Activated T-cell treated with anti-CD3 and anti-CD28 coated beads, Interleukin-2, amount 50 U/mL, for 48 hours (primary cell): ENCODE data around the gene GRIK5.

Source experiments
- DNase-seq, 2 experiments: peaks; one replicate each; pipeline ENCODE4 v3.0.0-alpha.2; 2020

GRIK5 gene

DNA sequence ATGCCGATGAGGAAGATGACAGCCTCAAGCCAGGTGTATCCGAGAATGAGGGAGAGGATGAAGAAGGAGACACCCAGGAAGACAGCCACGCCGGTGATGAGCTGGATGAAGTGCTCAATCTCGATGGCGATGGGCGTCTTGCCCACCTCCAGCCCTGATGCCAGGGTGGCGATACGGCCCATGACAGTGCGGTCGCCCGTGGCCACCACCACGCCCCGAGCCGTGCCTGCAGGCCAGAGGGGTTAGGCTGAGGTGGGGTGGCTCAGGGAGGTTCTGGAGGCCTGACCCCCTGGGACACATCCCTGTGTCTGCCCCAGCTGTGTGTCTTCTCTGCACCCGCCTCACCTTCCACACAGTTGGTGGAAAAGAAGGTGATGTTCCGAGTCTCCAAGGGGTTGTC lies 85.0 kb downstream of the GRIK5 start:
- DNase-seq: no peak

DNA sequence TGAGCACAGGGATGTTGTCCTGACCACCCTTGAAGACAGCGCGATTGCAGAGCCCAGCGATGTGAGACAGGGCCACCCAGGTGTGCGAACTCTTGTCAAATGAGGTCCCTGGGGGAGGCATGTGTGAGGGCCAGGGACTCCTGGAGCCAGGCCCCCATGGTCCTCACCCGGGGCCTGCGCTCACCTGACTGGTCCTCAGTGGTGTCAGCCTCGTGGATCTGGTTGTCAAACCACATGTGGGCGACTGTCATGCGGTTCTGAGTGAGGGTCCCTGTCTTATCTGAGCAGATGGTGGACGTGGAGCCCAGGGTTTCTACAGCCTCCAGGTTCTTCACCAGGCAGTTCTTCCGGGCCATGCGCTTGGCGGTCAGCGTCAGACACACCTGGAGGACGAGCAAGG lies 88.3 kb downstream of the GRIK5 start:
- DNase-seq: no peak

DNA sequence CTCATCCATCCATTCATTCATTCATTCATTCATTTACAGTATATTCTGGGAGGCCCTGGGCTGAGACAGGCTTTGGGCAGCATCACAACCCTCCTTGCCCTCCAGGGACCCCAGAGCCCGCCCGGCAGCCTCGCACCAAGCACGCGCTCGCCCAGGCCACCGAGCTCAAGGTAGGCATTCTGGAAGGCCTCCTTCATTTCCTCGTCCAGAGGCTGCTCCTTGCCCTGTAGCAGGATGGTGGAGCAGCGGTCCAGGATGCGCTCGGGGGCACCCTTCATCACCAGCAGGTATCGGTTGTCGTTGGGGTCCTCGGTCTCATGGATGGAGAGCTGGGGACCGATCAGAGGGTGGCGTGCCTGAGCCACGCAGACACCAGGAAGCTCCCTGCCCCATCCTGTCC lies 91.5 kb downstream of the GRIK5 start:
- no peak for DNase-seq

DNA sequence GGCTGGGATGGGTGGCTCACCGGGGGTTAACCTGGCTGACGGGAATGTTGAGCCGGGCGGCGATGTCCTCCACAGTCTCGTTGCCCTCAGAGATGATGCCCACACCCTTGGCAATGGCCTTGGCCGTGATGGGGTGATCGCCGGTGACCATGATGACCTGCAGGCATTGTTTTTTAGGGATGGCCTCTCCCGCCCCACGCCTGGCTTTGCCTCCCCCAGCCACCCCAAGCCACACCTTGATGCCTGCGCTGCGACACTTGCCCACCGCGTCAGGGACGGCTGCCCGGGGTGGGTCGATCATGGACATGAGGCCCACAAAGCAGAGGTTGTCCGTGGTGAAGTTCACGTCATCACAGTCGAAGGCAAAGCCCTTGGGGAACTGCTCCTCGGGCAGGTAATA lies 92.1 kb downstream of the GRIK5 start:
- no peak for DNase-seq

DNA sequence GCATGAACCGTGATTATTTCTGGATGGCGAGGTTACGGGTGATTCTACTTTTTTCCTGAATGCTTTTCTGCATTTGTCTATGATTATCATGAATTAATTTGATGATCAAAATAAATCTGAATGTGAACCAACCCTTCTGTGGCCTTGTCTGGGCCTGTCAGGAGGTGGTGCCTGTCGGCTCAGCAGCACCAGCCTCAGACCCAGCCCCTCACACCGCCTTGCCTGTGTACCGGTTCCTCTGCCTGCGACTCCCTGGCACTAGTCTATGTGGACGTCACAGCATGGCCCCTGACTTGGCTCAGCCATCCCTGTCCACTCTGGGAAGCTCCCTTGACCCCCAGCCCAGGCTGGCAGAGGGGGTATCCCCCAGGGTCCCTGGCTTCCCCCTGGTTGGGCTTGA lies 95.4 kb downstream of the GRIK5 start:
- no peak for DNase-seq

DNA sequence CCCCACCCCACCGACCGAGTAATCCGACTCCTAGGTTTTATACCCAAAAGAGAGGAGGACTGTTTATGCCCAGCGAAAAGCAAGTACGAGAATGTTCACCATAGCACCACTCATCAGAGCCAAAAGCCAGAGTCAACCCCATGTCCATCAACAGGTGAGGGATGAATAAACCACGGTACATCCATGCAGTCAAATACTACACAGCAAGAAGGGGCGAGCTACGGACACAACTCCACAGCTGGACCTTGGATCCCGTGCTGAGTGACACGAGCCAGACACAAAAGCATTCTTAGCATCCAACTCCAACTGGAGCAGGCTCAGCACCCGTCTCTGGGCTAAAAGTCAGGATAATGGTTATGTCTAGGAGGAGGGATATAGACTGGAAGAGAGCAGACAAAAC lies 98.6 kb downstream of the GRIK5 start:
- DNase-seq: no peak

DNA sequence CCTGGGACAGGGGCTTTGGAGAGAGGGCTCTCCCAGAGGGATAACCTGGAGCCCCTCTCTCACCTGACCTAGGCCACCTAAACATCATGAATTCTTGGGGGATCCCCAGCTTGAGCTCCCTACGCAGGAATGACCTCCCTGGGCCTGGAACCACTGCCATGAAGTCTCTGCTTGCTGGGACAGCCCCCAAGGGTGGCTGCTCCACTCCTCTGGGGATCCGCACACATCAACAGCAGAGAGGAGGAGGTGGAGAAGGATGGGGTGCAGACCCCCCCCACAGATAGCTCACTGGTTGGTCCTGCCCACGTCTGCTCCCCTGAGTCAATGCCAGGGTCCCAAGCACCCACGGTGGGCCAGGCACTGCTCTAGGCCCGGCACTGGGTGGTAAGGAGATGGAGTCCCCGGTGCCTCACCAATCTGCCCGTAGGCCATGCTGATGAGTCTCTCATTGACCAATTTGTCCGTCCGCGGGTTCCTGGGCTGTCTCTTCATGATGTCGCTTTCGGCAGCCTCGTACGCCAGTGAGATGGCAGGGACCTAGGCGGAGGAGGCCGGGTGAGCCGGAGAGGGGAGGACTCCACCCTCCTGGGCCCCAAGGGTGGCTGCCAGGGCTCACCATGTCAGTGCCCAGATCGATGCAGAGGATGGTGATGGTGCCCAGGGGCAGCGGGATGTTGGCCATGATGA lies 100.1 kb downstream of the GRIK5 start:
- no peak for DNase-seq

DNA sequence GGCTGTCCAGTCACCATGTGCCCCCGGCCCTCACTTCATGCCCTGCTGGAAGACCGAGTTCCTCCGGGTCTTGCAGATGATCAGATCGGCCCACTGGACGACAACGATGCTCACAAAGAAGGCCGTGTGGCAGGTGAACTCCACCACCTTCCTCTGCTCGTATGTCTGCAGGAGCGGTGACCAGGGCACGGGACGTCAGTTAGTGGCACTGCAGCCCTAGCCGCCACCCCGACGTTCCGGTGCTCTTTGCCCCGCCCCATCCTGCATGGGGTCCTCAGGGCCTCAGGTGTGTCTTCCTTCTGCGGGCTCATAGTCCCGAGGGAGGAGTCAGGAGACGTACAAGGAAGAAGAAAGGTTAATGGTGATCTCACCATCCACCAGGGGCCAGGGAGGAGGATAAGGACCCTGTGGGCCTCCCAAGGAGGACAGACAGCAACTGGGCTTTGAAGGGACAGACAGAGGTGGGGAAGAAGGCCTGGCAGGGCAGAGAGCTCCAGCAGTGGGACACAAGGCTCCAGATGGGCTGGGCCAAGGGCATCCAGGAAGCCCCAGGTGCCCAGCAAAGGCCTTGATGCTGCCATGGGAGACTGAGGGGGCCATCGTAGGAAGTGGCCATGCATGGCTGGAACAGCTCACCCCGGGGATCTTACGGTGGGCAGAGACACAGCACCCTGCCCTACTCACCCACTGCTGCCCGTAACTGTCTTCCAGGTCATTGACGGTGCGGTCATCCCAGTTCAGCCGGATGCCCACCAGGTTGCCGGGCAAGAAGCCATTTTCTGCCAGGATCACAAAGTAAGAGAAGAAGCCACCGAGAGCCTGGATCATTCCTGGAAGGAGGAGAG lies 101.0 kb downstream of the GRIK5 start:
- no peak for DNase-seq

DNA sequence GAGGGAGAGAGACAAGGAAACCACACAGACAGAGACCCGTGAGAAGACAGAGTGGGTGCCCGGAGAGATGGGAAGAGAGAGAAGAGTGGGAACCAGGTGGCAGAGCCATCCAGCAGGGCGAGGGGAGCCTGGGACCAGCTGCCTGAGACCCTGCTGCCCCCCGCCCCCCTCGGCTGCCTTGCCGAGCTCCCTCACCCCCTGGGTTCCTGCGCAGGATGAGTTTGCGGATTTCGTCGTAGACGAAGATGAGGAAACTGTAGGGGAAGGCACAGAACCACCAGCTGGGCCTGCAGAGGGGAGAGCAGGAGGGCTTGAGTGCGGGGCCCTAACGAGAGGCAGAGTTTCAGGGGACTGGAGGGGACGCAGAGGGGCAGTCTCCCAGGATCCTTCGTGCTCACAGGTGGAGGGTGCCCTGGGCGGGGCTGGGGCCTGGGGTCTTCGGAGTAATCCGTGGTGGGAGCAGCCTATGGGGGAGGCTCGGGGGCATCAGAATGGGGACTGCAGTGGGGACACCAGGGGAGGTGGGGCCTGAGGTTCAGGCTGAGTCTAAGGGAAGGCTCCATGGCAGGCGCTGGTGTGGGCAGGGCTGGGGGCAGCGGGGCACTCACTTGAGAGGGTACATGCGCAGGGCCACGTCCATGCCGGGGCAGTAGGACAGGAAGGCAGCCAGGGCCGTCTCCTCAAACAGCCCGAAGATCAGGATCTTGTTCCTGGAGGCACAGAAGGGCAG lies 102.8 kb downstream of the GRIK5 start:
- DNase-seq: no peak

DNA sequence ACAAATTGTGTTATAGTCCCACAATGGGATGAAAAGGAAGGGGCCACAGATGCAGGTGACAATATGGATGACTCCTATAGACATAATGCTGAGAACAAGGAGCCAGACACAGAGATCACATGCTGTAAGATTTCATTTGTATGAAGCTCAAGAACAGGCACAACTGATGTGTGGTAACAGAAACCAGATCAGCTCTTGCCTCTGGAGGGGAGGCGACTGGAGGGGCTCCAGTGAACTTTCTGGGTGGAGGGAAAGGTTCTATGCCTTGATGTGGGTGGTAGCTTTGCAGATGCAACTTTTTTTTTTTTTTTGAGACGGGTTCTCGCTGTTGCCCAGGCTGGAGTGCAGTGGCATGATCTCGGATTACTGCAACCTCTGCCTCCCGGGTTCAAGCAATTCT lies 104.9 kb downstream of the GRIK5 start:
- DNase-seq: no peak

DNA sequence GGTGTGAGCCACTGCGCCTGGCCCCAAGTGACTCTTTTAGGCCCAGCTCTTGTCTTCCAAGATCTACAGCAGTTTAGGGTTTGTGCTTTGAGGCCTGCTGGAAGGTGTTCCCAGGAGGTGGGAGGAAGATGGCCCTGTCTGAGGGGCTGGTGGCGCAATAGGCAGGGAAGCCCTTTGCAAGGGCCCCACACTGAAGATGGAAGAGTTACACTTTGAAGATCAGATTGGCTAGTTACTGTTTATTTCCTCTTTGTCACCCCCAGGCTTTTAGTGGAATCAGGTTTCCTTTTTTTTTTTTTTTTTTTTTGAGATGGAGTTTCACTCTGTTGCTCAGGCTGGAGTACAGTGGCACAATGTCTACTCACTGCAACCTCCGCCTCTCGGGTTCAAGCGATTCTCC lies 109.0 kb downstream of the GRIK5 start:
- no peak for DNase-seq

DNA sequence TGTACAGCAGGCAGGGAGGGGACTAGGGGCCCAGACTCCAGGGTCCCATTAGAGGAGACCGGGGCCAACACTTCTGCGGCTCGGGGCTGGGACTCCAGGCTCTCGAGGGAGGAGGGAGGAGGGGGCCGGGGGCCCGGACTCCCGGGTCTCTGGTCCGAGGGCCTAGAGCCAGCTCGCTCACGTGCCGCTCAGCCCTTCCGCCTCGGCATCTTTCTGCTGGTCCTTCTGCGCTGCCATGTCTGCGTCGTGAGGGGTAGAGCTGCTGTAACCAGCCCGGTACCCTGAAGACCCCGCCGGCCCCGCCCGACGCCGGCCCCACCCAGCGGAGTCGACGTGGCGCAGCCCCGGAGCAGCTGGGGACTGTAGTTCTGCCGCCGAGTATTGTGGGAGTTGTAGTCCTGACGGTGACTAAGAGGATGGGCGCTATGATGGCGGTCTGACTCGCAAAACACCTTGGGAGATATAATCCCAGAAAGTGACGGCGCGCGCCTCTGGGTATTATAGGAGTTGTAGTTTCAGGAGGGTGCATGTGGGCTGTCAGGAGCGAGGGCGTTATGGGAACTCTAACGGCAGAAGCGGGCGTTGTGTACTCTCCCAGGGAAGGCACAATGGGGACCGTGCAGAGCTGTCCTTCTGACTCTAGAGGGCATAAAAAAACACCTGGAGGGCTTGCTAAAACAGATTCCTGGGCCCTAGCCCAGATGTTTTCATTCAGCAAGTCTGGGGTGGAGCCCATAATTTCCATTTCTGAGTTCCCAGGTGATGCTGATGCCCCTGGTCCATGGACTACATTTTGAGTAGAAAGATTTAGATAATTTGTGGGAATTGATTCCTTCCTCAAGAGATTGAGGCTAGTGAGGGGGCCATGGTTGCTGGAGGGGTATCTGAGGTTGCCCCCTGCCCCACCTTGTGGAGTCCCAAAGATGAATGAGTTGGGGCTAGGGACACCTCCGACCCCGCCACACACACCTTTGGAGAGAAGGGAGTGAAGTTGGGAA lies 110.7 kb downstream of the GRIK5 start, which contains the start of gene RABAC1:
Gene RABAC1, minus strand, starts transcription at position 266 of the 998 bp plus-strand sequence. Its CDS starts 29 bp downstream, at position 237.
- peak; percentile 89 to 92 for DNase-seq

DNA sequence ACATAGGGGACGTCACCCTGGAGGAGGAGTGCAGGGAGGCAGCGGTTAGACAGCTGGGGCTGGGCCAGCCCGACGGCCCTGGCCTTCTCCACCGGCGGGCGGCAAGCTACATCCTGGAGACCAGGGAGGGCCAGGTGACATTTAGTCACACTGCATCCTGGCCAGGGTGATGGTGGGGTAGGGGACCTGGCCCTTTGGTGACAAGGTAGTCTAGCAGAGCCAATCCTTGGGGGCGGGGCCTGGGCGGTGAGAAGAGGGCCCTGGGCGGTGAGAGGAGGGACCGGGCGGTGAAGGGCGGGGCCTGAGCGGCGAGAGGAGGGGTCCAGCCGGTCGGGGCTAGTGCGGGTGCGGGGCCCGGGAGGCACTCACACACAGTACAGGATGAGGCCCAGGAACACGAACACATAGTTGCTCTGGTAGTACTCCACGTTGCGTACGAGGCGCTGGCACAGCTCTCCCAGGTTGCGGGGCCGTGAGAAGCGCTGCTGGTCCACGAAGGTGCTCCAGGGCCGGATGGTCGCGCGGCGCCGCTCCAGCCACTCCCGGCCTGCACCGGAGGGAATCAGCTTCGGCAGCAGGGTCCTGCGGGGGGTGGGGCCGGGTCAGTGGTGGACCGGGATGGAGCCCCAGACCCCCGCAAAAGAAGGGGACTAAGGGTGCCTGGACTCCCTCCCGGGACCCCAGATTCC lies 111.5 kb downstream of the GRIK5 start:
- DNase-seq: peak; percentile 92

DNA sequence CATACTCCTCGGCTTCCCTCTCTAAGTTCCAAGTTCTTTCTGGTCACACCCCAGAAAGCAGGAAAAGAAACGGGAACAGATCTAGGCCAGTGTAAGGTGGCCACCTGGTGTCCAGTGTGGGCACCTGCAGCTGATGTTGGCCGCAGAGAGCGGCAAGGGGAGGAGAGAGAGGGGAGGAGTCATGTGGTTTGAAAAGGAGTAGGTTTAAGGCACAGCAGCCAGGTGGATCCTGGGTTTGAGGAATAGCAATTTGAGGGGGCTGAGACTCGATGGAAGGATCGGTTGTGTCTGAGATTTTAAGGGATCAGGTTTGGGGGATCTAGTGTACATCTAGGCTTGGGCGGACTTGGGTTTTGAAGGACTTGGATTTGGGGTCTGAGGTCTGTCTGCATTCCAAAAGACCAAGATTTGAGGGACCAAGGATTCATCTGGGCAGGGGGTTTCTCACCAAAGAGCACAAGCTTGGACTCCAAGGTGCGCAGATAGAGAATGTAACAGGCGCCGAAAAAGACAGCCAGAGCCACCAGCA lies 112.1 kb downstream of the GRIK5 start:
- peak; percentile 58 to 67 for DNase-seq

DNA sequence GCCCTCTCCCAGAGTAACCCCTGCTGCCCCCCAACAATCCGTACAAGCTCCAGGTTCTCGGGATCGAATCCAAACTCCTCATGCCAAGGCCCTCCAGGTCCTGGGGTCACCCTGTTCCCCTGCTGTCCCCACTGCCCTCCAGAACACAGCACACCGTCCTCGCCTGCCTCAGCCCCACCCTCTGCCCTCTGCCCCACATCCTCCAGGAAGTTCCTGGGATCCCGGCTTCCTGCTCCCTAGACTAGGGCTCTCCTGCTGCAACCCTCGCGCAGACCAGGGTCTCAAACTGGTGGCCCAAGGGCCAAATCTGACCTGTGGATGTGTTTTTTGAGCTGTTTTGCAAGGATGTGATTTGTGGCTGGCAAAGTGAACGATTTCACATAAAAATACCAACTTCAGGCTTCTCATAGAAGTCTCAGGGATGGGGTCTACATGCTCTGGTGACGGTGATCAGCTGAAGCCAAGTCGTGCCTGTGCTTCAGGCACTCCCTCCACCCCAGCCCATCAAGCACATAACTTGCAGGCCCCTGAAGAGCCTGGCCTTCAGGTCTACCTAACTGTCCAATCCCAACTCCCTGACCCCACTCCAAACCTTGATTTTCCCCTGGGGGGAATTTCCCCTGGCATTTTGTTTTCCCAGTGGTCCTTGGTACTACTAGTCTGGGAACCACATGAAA lies 112.7 kb downstream of the GRIK5 start:
- DNase-seq: no peak

DNA sequence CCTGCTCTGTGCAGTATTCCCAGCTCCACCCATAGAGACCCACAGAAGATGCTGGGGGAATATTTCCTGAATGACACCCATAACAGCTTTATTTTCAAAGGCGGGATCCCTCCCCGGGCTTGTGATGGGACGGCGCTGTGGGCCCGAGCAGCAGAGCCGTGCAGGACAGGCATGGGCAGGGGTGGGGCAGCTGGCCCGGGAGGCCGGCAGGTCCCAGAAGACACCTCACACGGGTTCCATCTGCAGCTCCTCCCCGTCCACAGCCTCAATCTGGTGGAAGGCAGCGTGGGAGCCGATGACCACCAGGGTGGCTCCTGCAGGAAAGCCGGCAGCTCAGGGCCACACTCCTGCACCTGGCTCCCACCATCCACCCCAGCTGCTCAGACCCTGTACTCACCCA lies 113.4 kb downstream of the GRIK5 start:
- DNase-seq: no peak

DNA sequence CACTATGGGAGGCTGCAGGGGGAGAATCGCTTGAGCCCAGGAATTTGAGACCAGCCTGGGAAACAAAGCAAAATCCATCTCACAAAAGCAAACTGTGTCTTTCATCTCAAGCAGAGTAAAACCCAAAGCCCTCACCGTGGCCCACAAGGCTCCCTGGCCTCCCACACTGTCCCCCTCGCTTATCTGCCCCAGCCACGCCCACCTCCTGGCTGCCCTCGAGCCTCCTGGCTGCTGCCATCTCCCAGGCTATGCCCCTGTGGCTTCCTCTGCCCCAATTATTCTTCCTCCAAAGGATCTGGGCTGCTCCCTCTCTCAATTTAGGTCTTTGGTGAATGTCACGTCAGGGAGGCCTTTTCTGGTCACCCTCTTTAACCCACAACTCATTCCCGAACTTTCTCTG lies 114.5 kb downstream of the GRIK5 start:
- no peak for DNase-seq

DNA sequence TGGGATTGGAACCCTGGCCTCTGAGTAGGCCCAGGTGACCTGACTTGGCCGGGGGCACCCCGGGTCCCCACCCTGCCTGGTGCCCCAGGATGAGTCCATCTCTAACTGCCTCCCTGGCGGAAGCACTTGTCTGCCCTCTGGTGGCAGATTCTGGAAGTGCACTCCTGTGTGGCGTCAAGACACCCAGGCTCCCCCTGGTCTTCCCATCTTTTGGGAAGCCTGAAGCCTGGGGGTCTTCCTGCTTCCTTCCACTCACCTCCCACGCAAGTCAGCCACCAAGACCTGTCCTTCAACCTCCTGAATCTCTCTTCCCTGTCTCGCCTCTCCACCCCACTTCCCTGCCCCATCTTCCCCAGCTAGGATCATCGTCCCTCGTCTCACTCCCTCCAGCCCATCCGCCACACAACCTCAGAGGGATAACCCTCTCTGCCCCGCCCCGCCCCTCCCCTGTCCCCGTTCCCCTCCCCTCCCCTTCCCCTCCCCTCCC lies 118.3 kb downstream of the GRIK5 start:
- DNase-seq: peak; percentile 94
